GM10847 (cell line): ENCODE results near the gene KCNQ2.

ENCODE experiments used
- POLR2A ChIP-seq: IDR thresholded peaks from 2 replicates; pipeline ENCODE4 v1.6.1; 2011; ENCODE audit not compliant: insufficient read length; ENCODE audit errors: extremely low read depth

Gene KCNQ2

GRCh38 chr20:63471981-63472831, at the start of gene KCNQ2:
KCNQ2 (minus strand) TSS chr20:63472655; CDS start chr20:63472463, 192 bp downstream.
- TF ChIP-seq POLR2A = no peak

DNA sequence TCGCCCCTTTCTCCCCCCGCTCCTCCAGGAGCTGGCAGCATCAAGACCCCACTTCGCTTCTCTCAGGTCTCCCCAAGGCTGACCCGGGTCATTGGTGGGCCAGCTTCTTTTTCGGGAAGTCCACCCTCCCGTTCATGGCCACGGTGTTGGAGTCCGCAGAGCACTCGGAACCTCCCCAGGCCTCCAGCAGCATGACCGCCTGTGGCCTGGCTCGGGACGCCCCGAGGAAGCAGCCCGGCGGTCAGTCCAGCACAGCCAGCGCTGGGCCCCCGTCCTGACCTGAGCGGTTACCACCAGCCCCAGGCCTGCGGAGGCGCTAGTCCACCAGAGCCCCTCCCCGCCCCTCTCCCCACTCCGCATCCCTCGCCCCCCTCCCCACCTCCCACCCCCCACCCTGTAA, 49.1 kb upstream of the KCNQ2 start:
- no peak for TF ChIP-seq POLR2A

- no peak for TF ChIP-seq POLR2A
Measured at GRCh38 chr20:63520934-63521601, 48.6 kb upstream of the KCNQ2 start.

- TF ChIP-seq POLR2A = peak; percentile 95
Measured at GRCh38 chr20:63520504-63520933, 48.1 kb upstream of the KCNQ2 start, which contains the start of gene PPDPF. PPDPF (plus strand) TSS chr20:63520765; CDS start chr20:63521309, 544 bp downstream.

- no peak for TF ChIP-seq POLR2A
Measured at GRCh38 chr20:63519668-63520503, 47.4 kb upstream of the KCNQ2 start.

DNA sequence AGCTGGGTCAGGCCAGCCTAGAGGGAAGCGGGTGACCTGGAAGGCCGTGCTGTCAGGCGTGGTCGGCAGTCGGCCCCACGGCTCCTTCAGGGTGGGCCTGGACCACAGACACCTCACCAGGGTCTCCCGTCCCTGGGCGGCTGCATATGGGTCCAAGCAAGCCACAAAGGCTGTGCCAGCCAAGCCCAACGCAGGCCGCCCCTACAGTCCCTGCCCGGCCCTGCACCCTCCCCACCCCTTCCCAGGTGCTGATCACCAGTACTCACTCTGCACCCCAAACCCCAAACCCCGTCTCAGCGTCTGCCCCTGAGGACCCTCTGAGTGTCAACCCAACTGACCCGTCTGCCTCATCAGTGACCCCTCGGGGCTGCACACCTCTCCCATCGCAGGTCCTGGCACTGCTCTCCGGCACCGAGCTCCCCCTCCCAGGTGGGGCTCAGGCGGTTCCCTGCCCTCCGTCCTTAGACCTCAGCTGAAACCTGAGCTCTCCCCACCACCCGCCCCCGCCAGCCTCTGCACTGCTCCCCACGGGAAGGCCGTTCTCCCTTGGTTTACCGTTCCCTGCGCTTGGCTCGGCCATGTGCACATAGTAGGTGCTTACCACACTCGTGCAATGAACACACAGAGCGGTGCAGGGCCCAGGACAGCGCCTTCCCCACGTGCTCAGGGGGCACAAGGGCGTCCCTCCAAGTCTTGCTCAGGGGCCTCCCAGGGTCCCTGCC, 46.7 kb upstream of the KCNQ2 start:
- no peak for TF ChIP-seq POLR2A

- no peak for TF ChIP-seq POLR2A
Measured at GRCh38 chr20:63518351-63518861, 46.0 kb upstream of the KCNQ2 start.

DNA sequence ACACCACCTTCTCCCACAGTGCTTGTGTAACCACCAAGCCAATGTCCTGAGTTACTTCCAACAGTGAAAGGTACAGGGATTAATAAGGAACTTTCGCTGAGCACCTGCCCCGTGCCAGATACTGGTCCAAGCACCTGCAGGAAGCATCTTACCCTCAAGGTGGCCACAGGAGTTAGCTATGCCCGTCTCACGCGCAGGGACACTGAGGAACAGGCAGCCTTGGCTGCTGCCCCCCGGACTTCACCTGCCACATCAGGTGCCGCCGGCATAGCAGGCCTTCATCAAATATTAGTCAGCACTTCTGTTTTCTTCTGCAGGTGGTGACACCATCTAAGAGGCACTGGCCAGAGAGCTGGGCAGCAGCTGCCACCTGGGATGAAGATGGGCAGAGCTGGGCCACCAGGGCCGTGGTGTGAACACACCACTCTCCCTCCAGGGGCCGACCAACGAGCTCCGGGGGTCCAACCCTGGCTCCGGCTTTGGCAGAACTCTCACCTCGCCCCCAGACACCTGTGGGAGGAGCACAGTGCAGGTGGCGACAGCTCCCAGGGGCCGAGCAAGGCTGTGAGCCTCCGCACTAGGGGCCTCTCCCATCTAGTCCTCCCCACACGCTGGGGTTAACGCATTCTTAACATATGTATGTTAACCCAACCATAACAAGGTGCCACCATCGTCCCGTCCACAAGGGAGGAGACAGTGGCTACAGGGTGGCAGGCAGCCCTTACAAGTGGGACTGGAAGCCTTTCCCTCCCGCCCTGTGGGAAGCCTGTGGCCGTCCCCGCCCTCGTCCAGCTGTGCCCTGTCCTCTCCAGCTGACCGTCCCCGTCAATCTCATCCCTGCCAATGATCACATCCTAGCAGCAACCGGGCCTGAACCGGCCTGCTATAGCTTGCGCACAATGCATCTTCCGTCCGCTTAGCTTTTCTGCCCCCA, 45.2 kb upstream of the KCNQ2 start:
- TF ChIP-seq POLR2A = no peak

DNA sequence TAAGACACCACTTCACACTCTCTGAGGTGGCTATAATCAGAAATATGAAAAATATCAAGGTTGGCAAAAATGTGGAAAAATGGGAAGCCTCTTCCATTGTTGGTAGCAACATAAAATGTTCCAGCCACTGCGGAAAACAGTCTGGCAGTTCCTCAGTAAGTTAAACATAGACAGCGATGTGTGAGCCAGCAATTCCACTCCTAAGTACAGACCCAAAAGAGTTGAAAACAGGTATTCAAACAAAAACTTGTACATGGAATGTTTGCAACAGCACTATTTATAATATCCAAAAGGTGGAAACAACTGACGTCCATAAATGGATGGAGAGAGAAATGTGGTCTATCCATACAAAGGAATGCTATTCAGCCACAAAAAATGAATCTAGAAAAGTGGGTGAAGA, 40.8 kb upstream of the KCNQ2 start:
- TF ChIP-seq POLR2A = no peak

DNA sequence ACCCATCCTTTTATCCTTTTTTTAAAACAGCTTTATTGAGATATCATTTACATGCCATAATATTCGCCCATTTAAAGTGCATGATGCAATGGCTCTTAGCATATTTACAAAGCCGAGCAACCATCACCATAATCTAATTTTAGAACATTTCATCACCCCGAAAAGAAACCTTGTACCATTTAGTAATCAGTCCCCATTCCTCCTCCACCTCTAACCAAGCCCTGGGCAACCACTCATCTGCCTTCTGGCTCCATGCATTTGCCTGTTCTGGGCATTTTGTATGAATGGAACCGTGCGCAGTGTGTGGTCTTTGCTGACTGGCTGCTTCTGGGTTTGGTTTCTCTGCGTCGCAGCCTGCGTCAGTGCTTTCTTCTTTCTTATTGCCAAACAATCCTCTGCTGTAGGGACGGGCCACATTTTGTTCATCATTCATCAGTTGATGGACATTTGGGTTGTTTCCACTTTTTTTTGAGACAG, 36.7 kb upstream of the KCNQ2 start:
- TF ChIP-seq POLR2A = no peak

GRCh38 chr20:63508072-63508768, 35.8 kb upstream of the KCNQ2 start:
- no peak for TF ChIP-seq POLR2A

DNA sequence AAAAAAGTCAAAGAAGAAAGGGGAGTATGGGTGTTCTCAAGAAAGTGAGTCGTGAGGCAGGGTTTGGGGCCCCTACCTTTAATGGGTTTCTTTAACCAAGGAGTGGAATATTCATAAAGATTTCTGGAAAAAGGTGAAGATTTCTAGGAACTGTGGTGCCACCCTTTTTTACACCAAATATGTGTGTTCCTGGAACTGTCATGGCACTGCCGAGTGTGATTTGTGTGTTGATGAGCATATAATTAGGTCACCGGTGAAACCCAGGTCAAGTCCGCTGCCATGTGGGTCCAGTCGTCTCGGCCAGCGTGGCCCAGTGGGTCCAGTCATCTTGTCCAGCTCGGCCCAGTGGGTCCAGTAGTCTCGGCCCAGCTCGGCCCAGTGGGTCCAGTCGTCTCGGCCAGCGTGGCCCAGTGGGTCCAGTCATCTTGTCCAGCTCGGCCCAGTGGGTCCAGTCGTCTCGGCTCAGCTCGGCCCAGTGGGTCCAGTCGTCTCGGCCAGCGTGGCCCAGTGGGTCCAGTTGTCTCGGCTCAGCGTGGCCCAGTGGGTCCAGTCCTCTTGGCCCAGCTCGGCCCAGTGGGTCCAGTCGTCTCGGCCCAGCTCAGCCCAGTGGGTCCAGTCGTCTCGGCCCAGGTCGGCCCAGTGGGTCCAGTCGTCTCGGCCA, 34.8 kb upstream of the KCNQ2 start:
- TF ChIP-seq POLR2A = no peak
